ENCODE measurements around the gene GATAD2B.
"Not testable (repeated sequence)": the region's sequence is repeated elsewhere in the genome, so short reads cannot be mapped to it uniquely, and the experiment has no call there.

Gene GATAD2B

GRCh38 chr1:153891042-153891441, 31.7 kb downstream of the GATAD2B start:
- in situ Hi-C loops (cut with MboI; ENCODE audit: low sequenced_read_pairs): not testable (repeated sequence)

DNA sequence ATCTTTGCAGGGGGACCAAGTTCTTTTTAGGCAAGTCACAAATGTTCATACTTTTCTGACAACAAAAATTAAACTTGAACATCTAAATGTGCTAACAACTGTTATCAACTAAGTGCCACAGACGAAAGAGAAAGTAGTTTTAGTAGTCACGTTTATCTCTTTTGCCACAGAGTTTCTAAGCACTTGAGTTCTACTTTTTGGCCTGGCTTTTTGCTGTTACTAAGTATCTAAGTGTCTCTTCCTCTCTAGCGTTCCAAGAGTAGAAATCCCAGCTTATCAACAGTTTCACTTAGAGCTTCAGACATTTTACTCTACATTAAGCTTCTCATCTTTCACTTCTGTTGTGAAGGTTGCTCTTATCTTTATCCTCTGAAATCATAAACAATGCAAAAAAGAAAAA, 34.2 kb downstream of the GATAD2B start:
- in situ Hi-C loops (cut with MboI; ENCODE audit: low sequenced_read_pairs): no loop called here

- in situ Hi-C loops (cut with MboI; ENCODE audit: low sequenced_read_pairs): no loop called here
These were observed 36.6 kb downstream of the GATAD2B start for GRCh38 chr1:153886127-153886526.

DNA sequence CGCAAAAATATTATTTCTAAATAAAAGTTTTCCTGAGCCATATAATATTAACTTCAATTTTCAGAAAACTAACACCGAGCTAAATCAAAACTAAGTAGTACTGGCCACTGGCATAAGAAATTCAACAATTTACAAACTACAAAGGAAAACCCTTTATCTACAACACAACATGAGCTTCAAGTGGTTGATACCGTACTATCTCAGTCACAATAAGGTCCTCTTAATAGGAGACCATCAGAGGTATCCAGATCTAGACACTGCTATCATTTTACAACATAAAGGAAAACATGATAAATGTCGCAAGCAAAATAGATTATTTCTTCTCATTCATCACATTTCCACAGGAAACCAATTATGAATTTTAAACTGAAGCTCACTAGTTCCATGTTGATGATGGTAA, 39.5 kb downstream of the GATAD2B start:
- in situ Hi-C loops (cut with MboI; ENCODE audit: low sequenced_read_pairs): no loop called here

GRCh38 chr1:153882296-153882912, 40.4 kb downstream of the GATAD2B start:
- in situ Hi-C loops (cut with MboI; ENCODE audit: low sequenced_read_pairs): no loop called here

DNA sequence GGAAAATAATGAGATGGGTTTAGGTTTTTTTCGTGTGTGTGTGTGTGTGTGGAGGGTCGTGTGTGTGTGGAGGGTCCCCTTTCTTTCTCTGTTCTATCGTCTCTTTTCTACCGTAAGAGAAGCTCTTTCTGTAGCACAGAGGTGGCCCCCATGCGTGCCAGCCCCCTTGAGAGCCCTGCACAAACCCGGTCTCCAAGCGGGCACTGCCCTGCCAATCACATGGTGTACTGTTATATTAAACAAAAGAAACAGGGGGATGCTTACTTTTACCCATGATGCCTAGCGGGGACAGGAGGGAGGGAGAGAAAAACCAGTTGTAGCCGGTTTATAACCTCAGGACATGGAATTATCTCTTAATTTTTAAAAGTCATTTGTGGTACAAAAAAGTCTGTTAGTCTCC, 41.0 kb downstream of the GATAD2B start:
- in situ Hi-C loops (cut with MboI; ENCODE audit: low sequenced_read_pairs): no loop called here

GRCh38 chr1:153880962-153881361, 41.8 kb downstream of the GATAD2B start:
- in situ Hi-C loops (cut with MboI; ENCODE audit: low sequenced_read_pairs): no loop called here

GRCh38 chr1:153880024-153880423, 42.7 kb downstream of the GATAD2B start:
- in situ Hi-C loops (cut with MboI; ENCODE audit: low sequenced_read_pairs): no loop called here

DNA sequence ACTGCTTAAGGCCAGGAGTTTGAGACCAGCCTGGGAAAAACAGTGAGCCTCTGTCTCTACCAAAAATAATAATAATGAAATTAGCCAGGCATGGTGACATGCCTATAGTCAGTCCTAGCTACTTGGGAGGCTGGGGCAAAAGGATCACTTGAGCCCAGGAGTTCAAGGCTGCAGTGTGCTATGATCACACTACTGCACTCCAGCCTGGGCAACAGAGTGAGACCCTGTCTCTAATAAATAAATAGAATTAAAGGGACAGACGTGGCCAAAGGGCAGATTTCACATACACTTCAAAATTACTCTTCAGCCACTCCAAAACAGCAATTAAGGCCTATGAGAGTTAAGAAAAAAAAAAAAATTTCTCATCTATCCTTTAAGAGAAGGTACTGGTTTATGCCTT, 45.7 kb downstream of the GATAD2B start:
- in situ Hi-C loops (cut with MboI; ENCODE audit: low sequenced_read_pairs): no loop called here

GRCh38 chr1:153872934-153873333, 49.8 kb downstream of the GATAD2B start:
- in situ Hi-C loops (cut with MboI; ENCODE audit: low sequenced_read_pairs): no loop called here

DNA sequence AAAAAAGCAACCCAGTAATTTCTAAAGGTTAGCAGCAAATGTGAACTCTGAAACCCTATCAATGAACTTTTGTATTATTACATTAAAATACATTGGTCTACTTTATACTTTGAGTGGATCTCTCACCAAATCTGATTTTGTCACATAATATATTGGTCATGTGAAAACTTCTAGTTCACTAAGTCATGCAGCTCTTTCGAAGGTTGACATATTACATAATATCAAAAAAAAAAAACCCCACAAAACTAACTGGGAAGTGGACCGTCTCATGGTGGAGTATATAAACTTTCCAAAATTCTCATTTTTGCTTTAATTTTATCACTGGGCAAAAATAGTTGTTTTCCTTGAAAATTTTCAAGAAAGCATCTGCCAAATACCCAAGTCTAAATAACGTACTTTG, 50.4 kb downstream of the GATAD2B start:
- in situ Hi-C loops (cut with MboI; ENCODE audit: low sequenced_read_pairs): no loop called here

DNA sequence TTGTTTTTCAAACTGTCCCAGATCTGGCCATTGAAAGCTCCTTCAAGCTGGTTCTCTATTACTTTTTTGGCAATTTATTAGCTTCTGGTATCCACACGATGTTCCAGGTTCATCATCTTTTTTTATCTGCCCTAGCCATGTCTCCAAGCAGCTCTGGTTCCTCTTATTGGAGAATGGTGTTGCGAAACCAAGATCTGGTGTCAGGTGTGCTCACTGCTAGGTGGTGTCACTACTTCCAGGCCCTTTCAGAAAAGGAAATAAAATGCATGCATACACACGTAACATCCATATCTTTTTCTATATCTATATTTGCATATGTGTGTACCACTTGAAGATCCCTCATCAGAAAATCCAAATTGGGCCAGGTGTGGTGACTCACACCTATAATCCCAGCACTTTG, 53.3 kb downstream of the GATAD2B start:
- in situ Hi-C loops (cut with MboI; ENCODE audit: low sequenced_read_pairs): no loop called here

DNA sequence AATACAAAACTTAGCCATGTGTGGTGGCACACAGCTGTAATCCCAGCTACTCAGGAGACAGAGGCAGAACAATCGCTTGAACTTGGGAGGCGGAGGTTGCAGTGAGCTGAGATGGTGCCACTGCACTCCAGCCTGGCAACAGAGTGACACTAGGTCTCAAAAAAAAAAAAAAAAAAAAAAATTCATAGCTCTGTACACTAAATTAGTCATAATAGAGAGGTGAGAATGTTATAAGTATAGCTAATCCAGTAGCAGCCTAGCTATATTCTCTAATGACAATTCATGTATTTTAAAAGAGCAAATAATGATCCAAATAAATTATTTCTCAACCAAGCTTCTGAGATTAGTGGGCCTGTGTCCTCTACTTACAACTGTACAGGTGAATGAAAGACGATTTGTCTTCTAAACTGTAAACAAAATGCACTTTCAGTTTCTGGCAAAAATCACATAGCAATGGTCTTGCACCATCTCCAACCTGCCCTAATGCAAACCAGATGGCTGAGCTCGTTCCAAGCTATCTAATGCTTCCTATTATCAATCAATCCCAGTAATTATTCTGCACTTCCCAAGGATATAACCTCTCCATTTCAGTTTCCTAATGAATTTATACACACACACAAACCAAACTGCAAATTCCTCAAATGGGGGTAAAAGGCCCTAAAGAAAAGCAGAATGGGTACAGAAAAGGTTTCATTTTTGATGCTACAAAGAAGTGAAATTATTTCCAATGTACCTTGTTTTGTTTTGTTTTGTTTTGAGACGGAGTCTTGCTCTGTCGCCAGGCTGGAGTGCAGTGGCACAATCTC, 56.5 kb downstream of the GATAD2B start:
- in situ Hi-C loops (cut with MboI; ENCODE audit: low sequenced_read_pairs): no loop called here

GRCh38 chr1:153860285-153860684, 62.5 kb downstream of the GATAD2B start:
- in situ Hi-C loops (cut with MboI; ENCODE audit: low sequenced_read_pairs): no loop called here

DNA sequence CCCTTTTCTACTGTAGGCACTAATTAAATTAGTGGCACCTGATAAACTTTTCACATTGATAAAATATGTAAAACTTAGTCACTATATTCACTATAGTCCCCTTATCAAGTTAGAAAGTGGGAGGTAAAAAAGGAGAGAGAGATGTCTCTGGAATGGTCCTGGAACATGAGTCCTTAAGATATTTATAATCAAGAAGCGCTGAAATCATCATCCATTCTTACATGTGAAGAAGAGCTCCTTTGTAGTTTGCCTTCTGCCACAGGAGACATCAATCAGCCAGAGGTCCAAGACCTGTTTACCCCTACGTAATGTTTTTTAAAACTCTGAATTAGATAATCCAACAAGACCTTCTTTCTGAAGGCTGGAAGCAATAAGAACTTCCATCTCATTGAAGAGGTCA, 65.3 kb downstream of the GATAD2B start:
- in situ Hi-C loops (cut with MboI; ENCODE audit: low sequenced_read_pairs): no loop called here

DNA sequence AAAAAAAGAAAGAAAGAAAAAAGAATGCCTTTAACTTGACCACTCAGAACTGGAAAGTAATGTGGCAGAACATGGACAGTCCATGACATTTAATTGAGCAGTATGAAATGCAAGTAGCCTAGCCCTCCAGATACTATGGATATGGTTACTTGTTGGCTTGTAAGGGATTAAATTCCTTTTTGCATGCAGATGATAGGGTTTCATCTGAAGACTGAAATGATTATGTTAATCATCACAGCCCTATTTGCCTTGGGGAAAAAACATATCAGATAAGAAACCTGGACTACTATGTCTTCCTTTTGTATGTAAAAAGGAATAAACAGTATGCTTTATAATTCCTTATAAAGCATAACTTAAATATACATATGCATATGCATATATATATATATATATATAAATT, 66.0 kb downstream of the GATAD2B start:
- in situ Hi-C loops (cut with MboI; ENCODE audit: low sequenced_read_pairs): no loop called here

DNA sequence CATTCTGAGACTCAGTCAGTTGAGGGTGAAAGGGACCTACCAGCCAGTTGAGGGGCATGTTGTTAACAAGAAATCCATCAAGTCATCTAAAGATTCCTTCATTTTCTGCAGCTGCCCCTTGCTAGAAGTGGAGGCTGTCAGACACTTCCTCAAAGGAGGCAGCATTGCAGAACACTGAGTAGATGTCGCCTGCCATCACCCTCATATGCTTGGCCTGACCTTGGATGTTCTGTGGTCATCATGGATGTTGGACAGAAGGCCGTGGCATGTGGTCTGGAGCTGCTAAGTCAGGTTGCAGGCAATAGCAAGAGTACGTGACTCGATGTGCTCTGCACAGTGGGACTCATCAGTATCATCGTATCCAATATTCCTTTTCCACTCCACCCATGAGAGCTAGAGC, 70.6 kb downstream of the GATAD2B start:
- in situ Hi-C loops (cut with MboI; ENCODE audit: low sequenced_read_pairs): no loop called here

DNA sequence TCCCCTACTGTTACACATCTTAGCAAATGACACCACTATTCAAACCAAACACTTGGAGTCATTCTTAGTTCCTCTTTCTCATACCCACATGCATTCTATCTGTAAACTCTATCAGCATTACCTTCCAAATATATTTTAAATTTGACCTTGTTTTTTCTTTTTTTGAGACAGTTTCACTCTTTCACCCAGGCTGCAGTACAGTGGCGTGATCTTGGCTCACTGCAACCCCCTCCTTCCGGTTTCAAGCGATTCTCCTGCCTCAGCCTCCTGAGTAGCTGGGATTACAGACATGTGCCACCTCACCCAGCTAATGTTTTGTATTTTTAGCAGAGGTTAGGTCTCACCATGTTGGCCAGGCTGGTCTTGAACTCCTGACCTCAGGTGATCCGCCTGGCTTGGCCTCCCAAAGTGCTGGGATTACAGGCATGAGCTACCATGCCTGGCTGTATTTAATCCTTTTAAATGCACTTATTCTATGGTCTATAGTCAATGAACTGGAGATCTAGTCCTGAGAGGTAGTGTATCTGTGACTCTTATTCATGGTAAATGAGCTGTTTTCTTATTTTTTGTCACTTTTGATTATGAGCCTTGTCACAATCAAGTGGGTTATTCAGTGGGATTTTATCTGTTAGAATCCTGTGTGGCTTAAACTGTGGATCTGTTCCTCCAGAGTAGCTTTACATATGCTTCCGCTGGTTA, 73.1 kb downstream of the GATAD2B start:
- in situ Hi-C loops (cut with MboI; ENCODE audit: low sequenced_read_pairs): no loop called here

GRCh38 chr1:153848805-153849204, 74.0 kb downstream of the GATAD2B start:
- in situ Hi-C loops (cut with MboI; ENCODE audit: low sequenced_read_pairs): no loop called here

DNA sequence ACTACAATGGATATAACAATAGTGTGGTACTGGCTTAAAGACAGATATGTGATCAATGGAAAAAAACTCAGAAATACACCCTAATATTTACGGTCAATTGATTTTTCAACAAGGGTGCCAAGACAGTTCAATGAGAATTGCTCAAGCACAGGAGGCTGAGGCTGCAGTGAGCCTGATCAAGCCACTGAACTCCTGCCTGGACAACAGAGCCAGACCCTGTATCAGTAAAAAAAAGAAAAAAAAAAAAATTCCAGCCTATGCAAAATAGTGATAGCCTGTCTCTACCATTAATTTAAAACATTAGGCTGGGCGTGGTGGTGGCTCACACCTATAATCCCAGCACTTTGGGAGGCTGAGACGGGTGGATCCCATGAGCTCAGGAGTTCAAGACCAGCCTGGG, 77.6 kb downstream of the GATAD2B start:
- in situ Hi-C loops (cut with MboI; ENCODE audit: low sequenced_read_pairs): no loop called here

DNA sequence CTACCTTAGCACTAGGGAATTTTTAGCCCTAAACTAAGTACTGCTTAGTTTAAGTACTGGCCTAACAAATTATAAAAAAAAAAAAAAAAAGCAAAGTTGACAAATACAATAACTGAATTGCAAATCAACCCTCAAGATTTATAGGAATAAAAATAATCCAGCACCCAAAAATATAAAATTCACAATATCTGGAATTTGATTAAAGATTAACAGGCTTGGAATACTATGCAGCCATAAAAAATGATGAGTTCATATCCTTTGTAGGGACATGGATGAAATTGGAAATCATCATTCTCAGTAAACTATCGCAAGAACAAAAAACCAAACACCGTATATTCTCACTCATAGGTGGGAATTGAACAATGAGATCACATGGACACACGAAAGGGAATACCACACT, 78.4 kb downstream of the GATAD2B start:
- in situ Hi-C loops (cut with MboI; ENCODE audit: low sequenced_read_pairs): not testable (repeated sequence)

DNA sequence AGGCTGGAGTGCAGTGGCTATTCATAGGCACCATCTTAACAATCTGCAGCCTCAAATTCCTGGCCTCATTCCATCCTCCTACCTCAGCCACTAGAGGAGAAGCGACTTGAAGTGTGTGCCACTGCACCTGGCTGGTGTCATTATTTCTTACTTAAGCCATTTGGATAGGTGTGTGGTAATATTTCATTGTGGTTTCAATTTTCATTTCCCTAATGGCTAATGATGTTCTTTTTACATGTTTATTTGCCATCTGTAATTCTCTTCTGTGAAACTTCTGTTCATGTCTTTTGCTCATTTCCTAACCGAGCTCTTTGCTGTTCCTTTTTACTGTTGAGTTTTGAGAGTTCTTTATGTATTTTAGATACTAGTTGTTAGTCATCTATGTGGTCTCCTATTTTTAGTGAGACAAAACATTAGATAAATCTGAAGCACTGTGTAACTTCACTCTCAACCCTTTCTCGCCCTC, 80.7 kb downstream of the GATAD2B start:
- in situ Hi-C loops (cut with MboI; ENCODE audit: low sequenced_read_pairs): no loop called here
